Measurements from ENCODE around the gene TBC1D22A. TPM values are rescaled to one million over a fixed set of nuclear protein-coding genes. Genes with fewer than 3 reads are reported as not detected.

The TBC1D22A gene
- total and polyA plus RNA-seq, 10 of the 15 experiments (the other 5 are each of a cell fraction or from before 2014, with no cell fraction given), result 0.63 to 44.7 (median 27.4) TPM

GRCh38 chr22:47071807-47072641 lies 309.6 kb downstream of the TBC1D22A start:
- CTCF ChIA-PET, result no interaction called here
- Histone ChIP-seq H3K4me2 (ENCODE audit: control insufficient read depth, insufficient read depth) (no peak overlapping the region), H2AFZ (ENCODE audit: control insufficient read depth, low read depth, low read length) (no peak overlapping the region), H4K20me1 (ENCODE audit: control insufficient read depth, insufficient read depth) (no peaks in the 10 kb centered on the region), H3K4me3 (no peak overlapping the region), H3K79me2 (ENCODE audit: control insufficient read depth, insufficient read depth, low read length) (no peaks in the 10 kb centered on the region), H3K27me3 (replicated peaks in 1 of 2; ENCODE audit: control insufficient read depth in 2 of 2, insufficient read depth in 2 of 2, low read length in 1 of 2) (no peaks in the 10 kb centered on the region), H3K27ac (ENCODE audit: control insufficient read depth, insufficient read depth) (no peak overlapping the region), H3K36me3 (ENCODE audit: control insufficient read depth in 2 of 2, insufficient read depth in 2 of 2, low read length in 1 of 2) (peaks cover 0 to 7% of the 10 kb centered on the region in 2 experiments; a peak in 2 of 4 replicates), H3K9ac (ENCODE audit: control insufficient read depth, insufficient read depth, low read length) (no peak overlapping the region), H3K4me1 (ENCODE audit: control insufficient read depth, insufficient read depth, low read length) (no peaks in the 10 kb centered on the region), H3K9me3 (replicated peaks; ENCODE audit: control insufficient read depth, insufficient read depth, low read length) (peaks cover 9% of the 10 kb centered on the region; the same call in 2 of the 3 replicates)
- DNase-seq (ENCODE audit: low read depth, low spot score) (no peak), ATAC-seq (no peak), FAIRE-seq (no peak)
- RAD21 ChIA-PET (ENCODE audit: unreplicated experiment), result no interaction called here
- no peak for TF ChIP-seq FOXK2 (IDR thresholded peaks at IDR 0.05)
- TF ChIP-seq DPF2 (IDR thresholded peaks at IDR 0.05), result no peak
- no peak for TF ChIP-seq TARDBP (IDR thresholded peaks at IDR 0.05; ENCODE audit: borderline replicate concordance)
- no peak for TF ChIP-seq E2F4 (IDR thresholded peaks at IDR 0.05; ENCODE audit: low read depth, low read length)
- TF ChIP-seq POLR2A (IDR thresholded peaks at IDR 0.05; ENCODE audit: low read depth, low read length), result no peak
- TF ChIP-seq KLF5 (IDR thresholded peaks at IDR 0.05; ENCODE audit: partially characterized antibody), result no peak
- TF ChIP-seq CBFB (IDR thresholded peaks at IDR 0.05; ENCODE audit: low read depth), result no peak
- WGBS (ENCODE audit: insufficient coverage, insufficient replicate concordance, low lambda C conversion rate, missing lambda C conversion rate), result 94% methylated on average over 13 of the region's 13 CpGs
- BruUV-seq (replicated peaks), result no TSS peak
- intact Hi-C loops (cut with micrococcal nuclease; ENCODE audit: unreplicated experiment) (no loop called here), in situ Hi-C loops (cut with MboI) (no loop called here)
- SMC1A ChIA-PET (ENCODE audit: uncharacterized antibody, unreplicated experiment), result no interaction called here
- POLR2A ChIA-PET, result no interaction called here

GRCh38 chr22:47072642-47072967 lies 310.2 kb downstream of the TBC1D22A start:
- BruUV-seq (replicated peaks), result no TSS peak
- no peak for FAIRE-seq
- Histone ChIP-seq H3K27ac (ENCODE audit: control insufficient read depth, insufficient read depth) (no peak overlapping the region), H3K27me3 (replicated peaks in 1 of 2; ENCODE audit: control insufficient read depth in 2 of 2, insufficient read depth in 2 of 2, low read length in 1 of 2) (no peaks in the 10 kb centered on the region), H3K4me2 (ENCODE audit: control insufficient read depth, insufficient read depth) (no peak overlapping the region), H4K20me1 (ENCODE audit: control insufficient read depth, insufficient read depth) (no peaks in the 10 kb centered on the region), H3K9me3 (replicated peaks; ENCODE audit: control insufficient read depth, insufficient read depth, low read length) (peaks cover 10% of the 10 kb centered on the region; the same call in 2 of the 3 replicates), H3K9ac (ENCODE audit: control insufficient read depth, insufficient read depth, low read length) (no peak overlapping the region), H2AFZ (ENCODE audit: control insufficient read depth, low read depth, low read length) (no peak overlapping the region), H3K79me2 (ENCODE audit: control insufficient read depth, insufficient read depth, low read length) (no peaks in the 10 kb centered on the region), H3K4me1 (ENCODE audit: control insufficient read depth, insufficient read depth, low read length) (no peaks in the 10 kb centered on the region), H3K4me3 (no peak overlapping the region), H3K36me3 (ENCODE audit: control insufficient read depth in 2 of 2, insufficient read depth in 2 of 2, low read length in 1 of 2) (peaks cover 0 to 7% of the 10 kb centered on the region in 2 experiments; a peak in 2 of 4 replicates)
- in situ Hi-C loops (cut with MboI) (no loop called here), intact Hi-C loops (cut with micrococcal nuclease; ENCODE audit: unreplicated experiment) (no loop called here)
- ChIA-PET POLR2A (no interaction called here), RAD21 (ENCODE audit: unreplicated experiment) (no interaction called here), SMC1A (ENCODE audit: uncharacterized antibody, unreplicated experiment) (no interaction called here), CTCF (no interaction called here)
- WGBS (ENCODE audit: insufficient coverage, insufficient replicate concordance, low lambda C conversion rate, missing lambda C conversion rate), result 96% methylated on average over 7 of the region's 7 CpGs
- DNase-seq (ENCODE audit: low read depth, low spot score), result no peak
- no peak for ATAC-seq
- TF ChIP-seq BRCA1 (IDR thresholded peaks at IDR 0.05; ENCODE audit: low read depth, low read length) (no peak), NR2C1 (IDR thresholded peaks at IDR 0.05) (no peak), E2F4 (IDR thresholded peaks at IDR 0.05; ENCODE audit: low read depth, low read length) (no peak), CBX5 (IDR thresholded peaks at IDR 0.05; ENCODE audit: low read depth) (no peak), ZNF592 (IDR thresholded peaks at IDR 0.05) (no peak), MEF2B (IDR thresholded peaks at IDR 0.05; ENCODE audit: partially characterized antibody, poor library complexity, severe bottlenecking) (no peak)

Data from GM12878 (cell line).